A549 (cell line): Measurements from ENCODE around the gene GRK2. TPM values are rescaled to one million over a fixed set of nuclear protein-coding genes. Genes with fewer than 3 reads are reported as not detected.

Source experiments
- ATAC-seq, 2 experiments: fragments of 200-7000 bp in 1 of 2; fragments of >200 bp in 1 of 2; cut with Nextera tagmentation in 1 of 2; cut with Tn5 transposase in 1 of 2; 3 replicates each; pipeline versions ENCODE4 v1.8.0 to v1.9.1; 2018 to 2020; ENCODE audit warnings: mild to moderate bottlenecking in 1 of 2, moderate library complexity in 1 of 2
- CTCF ChIA-PET: fragments of 300-600 bp; sonication (Branson Sonifier 250); formaldehyde crosslinking; extraction: SDS; loops from one replicate; lab custom pipeline; 2021; ENCODE audit warnings: antibody characterized with exemption, inconsistent platforms; lab: Yijun Ruan, JAX
- POLR2A ChIA-PET: fragments of 350-600 bp; formaldehyde crosslinking; extraction: SDS; loops from one replicate; lab custom pipeline; 2021; ENCODE audit warnings: antibody characterized with exemption, inconsistent platforms; lab: Yijun Ruan, JAX
- DNase-seq, 2 experiments: peaks; one replicate each; pipeline versions ENCODE4 v3.0.0 to v3.0.0-alpha.2; 2011 to 2016; ENCODE audit warnings: low read depth in 1 of 2, low spot score in 1 of 2
- FAIRE-seq: peaks from 2 replicates; lab custom pipeline; 2011; peaks lifted over from hg19 to GRCh38; lab: Jason Lieb, UNC
- H3K27ac ChIP-seq, 2 experiments: fragments of >200 bp; sonication (Bioruptor Twin); formaldehyde crosslinking; 3 replicates each; pipeline ENCODE4 v1.5.1; 2016 to 2017
- H3K4me1 ChIP-seq: fragments of >200 bp; sonication (Bioruptor Twin); formaldehyde crosslinking; 3 replicates; pipeline ENCODE4 v1.6.1; 2016
- H3K4me2 ChIP-seq: fragments of >200 bp; sonication (Bioruptor Twin); formaldehyde crosslinking; 3 replicates; pipeline ENCODE4 v1.6.1; 2016
- H3K4me3 ChIP-seq: fragments of >200 bp; sonication (Bioruptor Twin); formaldehyde crosslinking; 3 replicates; pipeline ENCODE4 v1.5.1; 2016
- H3K9me3 ChIP-seq: fragments of >200 bp; sonication (Bioruptor Twin); formaldehyde crosslinking; 3 replicates; pipeline ENCODE4 v1.6.1; 2016
- BHLHE40 ChIP-seq: IDR thresholded peaks from 2 replicates; pipeline ENCODE4 v1.6.1; 2012; ENCODE audit warnings: low read depth, low read length, inconsistent platforms
- CEBPB ChIP-seq, 2 experiments: fragments of >200 bp in 1 of 2; sonication (Bioruptor Twin) in 1 of 2; formaldehyde crosslinking in 1 of 2; IDR thresholded peaks; 2 replicates each; pipeline ENCODE4 v1.6.1; 2012 to 2016
- FOXS1 ChIP-seq: fragments of 250-450 bp; sonication (Bioruptor Pico); IDR thresholded peaks from 2 replicates; pipeline ENCODE4 v1.5.0; 2020; ENCODE audit warnings: mild to moderate bottlenecking, moderate library complexity
- HOXB13 ChIP-seq: fragments of 250-450 bp; sonication (Bioruptor Pico); IDR thresholded peaks from 2 replicates; pipeline ENCODE4 v1.5.0; 2020; ENCODE audit warnings: low read depth, mild to moderate bottlenecking, moderate library complexity
- HOXB5 ChIP-seq: fragments of 250-450 bp; sonication (Bioruptor Pico); IDR thresholded peaks from 2 replicates; pipeline ENCODE4 v1.5.0; 2020; ENCODE audit warnings: mild to moderate bottlenecking, moderate library complexity
- JUN ChIP-seq, 2 experiments: fragments of >200 bp; sonication (Bioruptor Twin); formaldehyde crosslinking; IDR thresholded peaks; 2 replicates in 1 of 2; 3 replicates in 1 of 2; pipeline ENCODE4 v1.6.1; 2016 to 2017
- KDM1A ChIP-seq: fragments of 200-600 bp; sonication (generic); IDR thresholded peaks from 2 replicates; pipeline ENCODE4 v1.6.1; 2016; ENCODE audit warnings: low read depth, mild to moderate bottlenecking
- MAFK ChIP-seq: fragments of 450-650 bp; IDR thresholded peaks from 2 replicates; pipeline ENCODE4 v1.6.1; 2014; ENCODE audit not compliant: partially characterized antibody
- NFE2L2 ChIP-seq: fragments of 150-350 bp; conservative IDR thresholded peaks from 2 replicates; pipeline ENCODE4 v1.6.1; 2014; ENCODE audit warnings: low read length
- POLR2AphosphoS2 ChIP-seq: conservative IDR thresholded peaks from 2 replicates; pipeline ENCODE4 v1.6.1; 2012; ENCODE audit warnings: low read length, improper control_type of control experiment, inconsistent platforms
- RAD21 ChIP-seq, 2 experiments: fragments of >200 bp in 1 of 2; sonication (Bioruptor Twin) in 1 of 2; formaldehyde crosslinking in 1 of 2; IDR thresholded peaks in 1 of 2; conservative IDR thresholded peaks in 1 of 2; 2 replicates in 1 of 2; 3 replicates in 1 of 2; pipeline ENCODE4 v1.6.1; 2012 to 2018; ENCODE audit warnings: inconsistent platforms in 1 of 2
- RARB ChIP-seq: fragments of 250-450 bp; sonication (Bioruptor Pico); IDR thresholded peaks from 2 replicates; pipeline ENCODE4 v1.8.0; 2021; ENCODE audit warnings: mild to moderate bottlenecking, moderate library complexity
- RCOR1 ChIP-seq: fragments of 150-350 bp; IDR thresholded peaks from 2 replicates; pipeline ENCODE4 v1.6.1; 2014; ENCODE audit warnings: antibody characterized with exemption, low read length, low read depth
- SMC3 ChIP-seq: fragments of >200 bp; sonication (Bioruptor Twin); formaldehyde crosslinking; IDR thresholded peaks from 3 replicates; pipeline ENCODE4 v1.6.1; 2018; ENCODE audit warnings: inconsistent platforms
- SREBF2 ChIP-seq: fragments of 450-650 bp; IDR thresholded peaks from 2 replicates; pipeline ENCODE4 v1.6.1; 2014; ENCODE audit warnings: mild to moderate bottlenecking, moderate library complexity
- TFCP2L1 ChIP-seq: fragments of 250-450 bp; sonication (Bioruptor Pico); IDR thresholded peaks from 2 replicates; pipeline ENCODE4 v1.5.0; 2021; ENCODE audit warnings: mild to moderate bottlenecking
- ZSCAN20 ChIP-seq: fragments of 250-450 bp; sonication (Bioruptor Pico); IDR thresholded peaks from 2 replicates; pipeline ENCODE4 v1.8.0; 2022; ENCODE audit warnings: mild to moderate bottlenecking, moderate library complexity
- WGBS: methylation state at CpG from one replicate; pipeline ENCODE4 v1.1.6; 2017; ENCODE audit errors: missing lambda C conversion rate; 5-methylcytosine and 5-hydroxymethylcytosine counted together
- polyA plus RNA-seq, 4 experiments: library from polyadenylated mRNA; depleted of rRNA in 3 of 4; stranded (reverse); fragments of >200 nt; fragmentation: RNase III in 1 of 4; extraction: RNeasy Plus Mini Kit Qiagen cat#74134 plus additional on column Dnase treatment in 1 of 4; gene quantifications; 2 replicates in 3 of 4; 3 replicates in 1 of 4; pipeline ENCODE4 v1.2.3, GENCODE V29; 2011 to 2017
- TF ChIP-seq, protein P1 (sequence below): IDR thresholded peaks from 2 replicates; pipeline ENCODE4 v1.6.1; 2012; ENCODE audit warnings: low read depth, borderline replicate concordance
- TF ChIP-seq, protein P2 (sequence below): fragments of >200 bp; sonication (Bioruptor Twin); formaldehyde crosslinking; IDR thresholded peaks from 3 replicates; pipeline ENCODE4 v1.5.1; 2016
- TF ChIP-seq, protein P3 (sequence below): fragments of 150-350 bp; IDR thresholded peaks from 2 replicates; pipeline ENCODE4 v1.6.1; 2014; ENCODE audit warnings: low read depth, mild to moderate bottlenecking, low read length
- TF ChIP-seq, protein P4 (sequence below): fragments of 200-600 bp; sonication (generic); IDR thresholded peaks from 2 replicates; pipeline ENCODE4 v1.6.1; 2016; ENCODE audit warnings: antibody characterized with exemption, mild to moderate bottlenecking, moderate library complexity

GRK2 gene
- polyA plus RNA-seq, 2 of the 4 experiments (the other 2 are of a cell fraction): 20.5 to 29.7 TPM

DNA sequence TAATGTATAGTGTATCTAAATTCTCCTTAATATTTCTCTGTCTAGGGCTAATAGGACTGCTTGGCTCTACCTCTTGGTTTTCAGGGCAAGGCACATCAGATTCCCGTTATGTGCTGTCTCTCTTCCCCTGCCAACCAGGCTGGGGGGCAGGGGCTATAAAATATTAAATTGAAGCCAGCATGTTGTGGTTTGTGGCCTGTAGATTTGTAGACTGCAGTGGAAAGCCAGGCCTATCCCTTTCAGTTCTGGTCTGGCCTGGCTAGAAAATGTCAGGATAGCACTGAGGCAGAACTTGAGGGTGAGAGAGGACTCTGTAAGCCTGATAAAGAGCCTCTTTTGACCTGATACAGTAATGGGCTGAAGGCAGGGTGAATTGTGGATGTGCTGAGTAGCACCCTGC is 14.4 kb upstream of the GRK2 start:
- no peak for FAIRE-seq
- CTCF ChIA-PET: interaction anchor here (1.5 to 5.9 kb wide), 8 partner anchors 8 to 171 kb away, joined by 3 to 90 read pairs (median 12); no protein-coding TSS in a partner anchor
- no peak overlapping the region for H3K27ac ChIP-seq
- TF ChIP-seq SREBF2 (no peak), CEBPB (IDR thresholded peaks at IDR 0.05) (no peak), SMC3 (no peak), KDM1A (no peak), RARB (CRISPR knock-in tag) (no peak), RCOR1 (no peak), JUN (IDR thresholded peaks at IDR 0.05) (no peak), HOXB5 (CRISPR knock-in tag) (no peak)
- TF ChIP-seq, protein P1, sequence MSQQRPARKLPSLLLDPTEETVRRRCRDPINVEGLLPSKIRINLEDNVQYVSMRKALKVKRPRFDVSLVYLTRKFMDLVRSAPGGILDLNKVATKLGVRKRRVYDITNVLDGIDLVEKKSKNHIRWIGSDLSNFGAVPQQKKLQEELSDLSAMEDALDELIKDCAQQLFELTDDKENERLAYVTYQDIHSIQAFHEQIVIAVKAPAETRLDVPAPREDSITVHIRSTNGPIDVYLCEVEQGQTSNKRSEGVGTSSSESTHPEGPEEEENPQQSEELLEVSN: no peak
- TF ChIP-seq, all 56 proteins: peak for 0
- WGBS: 95% methylated on average over 1 of the region's 1 CpG
- POLR2A ChIA-PET: no interaction called here
- Histone ChIP-seq H3K9me3 (no peaks in the 10 kb centered on the region), H3K4me2 (no peak overlapping the region), H3K4me1 (0 out of 3 replicates have a peak, but pooled peaks cover 3% of the 10 kb centered on the region), H3K4me3 (no peak overlapping the region)
- ATAC-seq (no peak), DNase-seq (no peak)

DNA sequence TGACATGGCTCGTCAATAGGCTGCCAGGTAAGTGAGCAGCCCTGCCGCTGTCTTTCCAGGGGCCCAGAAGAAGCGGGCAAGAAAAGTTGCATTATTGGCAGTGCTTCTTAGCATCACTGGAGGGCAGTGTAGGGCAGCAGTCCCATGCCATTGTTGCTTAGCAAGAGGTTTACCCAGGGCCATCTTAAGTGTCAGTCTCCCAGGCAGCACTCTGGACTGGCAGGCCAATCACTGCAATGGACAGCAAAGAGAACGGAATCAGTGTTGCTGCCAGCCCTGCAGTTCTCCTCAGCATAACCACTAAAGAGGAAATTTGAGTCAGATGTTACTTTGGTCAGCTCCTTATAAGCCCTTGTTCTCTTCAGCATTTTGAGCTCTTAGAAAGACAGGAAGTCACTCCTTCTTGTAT is 13.4 kb upstream of the GRK2 start:
- H3K27ac ChIP-seq: no peak overlapping the region
- POLR2A ChIA-PET: interaction anchor here (1.2 kb wide), 1 partner anchor 13 kb away, joined by 7 read pairs; no protein-coding TSS in a partner anchor

DNA sequence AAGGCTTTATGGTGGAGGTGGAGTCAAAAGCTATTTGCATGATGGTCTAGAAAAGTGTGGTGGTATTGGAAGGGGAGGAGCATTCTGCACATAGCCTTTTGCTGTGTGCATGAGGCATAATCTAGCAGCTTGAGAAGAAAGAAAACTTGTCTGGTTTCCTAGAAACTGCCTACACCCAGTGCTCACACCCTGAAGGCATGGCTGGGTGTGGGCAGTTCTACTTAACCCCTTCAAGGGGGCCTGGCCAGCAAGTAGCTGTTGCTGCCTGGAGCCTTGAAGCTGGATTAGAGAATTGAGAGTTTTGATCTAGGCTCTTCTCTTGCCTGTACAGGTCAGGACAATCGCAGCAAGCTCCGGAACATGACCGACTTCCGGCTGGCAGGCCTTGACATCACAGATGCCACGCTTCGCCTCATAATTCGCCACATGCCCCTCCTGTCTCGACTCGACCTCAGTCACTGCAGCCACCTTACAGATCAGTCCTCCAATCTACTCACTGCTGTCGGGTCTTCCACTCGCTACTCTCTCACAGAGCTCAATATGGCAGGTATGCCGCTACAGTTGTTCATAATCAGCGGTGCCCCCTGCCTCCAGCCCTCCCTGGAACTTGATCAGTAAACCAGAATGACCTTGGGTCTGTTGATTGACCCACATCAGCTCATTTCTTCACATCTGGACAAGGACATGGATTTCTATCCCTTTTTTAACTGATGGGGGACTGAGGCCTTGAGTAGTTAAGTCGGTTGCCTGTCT is 12.2 kb upstream of the GRK2 start:
- H3K9me3 ChIP-seq: no peaks in the 10 kb centered on the region
- POLR2A ChIA-PET: interaction anchor here (1.2 kb wide), 1 partner anchor 14 kb away, joined by 7 read pairs; no protein-coding TSS in a partner anchor
- no peak for ATAC-seq
- no peak overlapping the region for H3K4me2 ChIP-seq
- no peak overlapping the region for H3K27ac ChIP-seq
- FAIRE-seq: no peak
- DNase-seq: no peak
- TF ChIP-seq BHLHE40 (no peak), POLR2AphosphoS2 (no peak), MAFK (no peak), RARB (CRISPR knock-in tag) (no peak)
- no peak overlapping the region for H3K4me3 ChIP-seq
- H3K4me1 ChIP-seq: no peaks in the 10 kb centered on the region
- CTCF ChIA-PET: interaction anchor here (0.7 to 5.9 kb wide), 15 partner anchors 9 to 231 kb away, joined by 3 to 90 read pairs (median 4); partner anchors contain the start of gene SYT12
- WGBS: 90% methylated on average over 14 of the region's 14 CpGs

More for the DNA sequence above, 13.4 kb upstream of the GRK2 start:
- H3K4me2 ChIP-seq: no peak overlapping the region
- ATAC-seq (peak; percentile 75 to 82), DNase-seq (peak; percentile 49 to 80), FAIRE-seq (no peak)
- 91% methylated on average over 4 of the region's 4 CpGs for WGBS
- CTCF ChIA-PET: interaction anchor here (0.6 to 5.9 kb wide), 14 partner anchors 9 to 952 kb away, joined by 3 to 90 read pairs (median 4); no protein-coding TSS in a partner anchor
- no peak overlapping the region for H3K4me3 ChIP-seq
- H3K4me1 ChIP-seq: no peaks in the 10 kb centered on the region
- H3K9me3 ChIP-seq: no peaks in the 10 kb centered on the region
- TF ChIP-seq RAD21 (conservative IDR thresholded peaks at IDR 0.05 in 1 of 2, IDR thresholded peaks at IDR 0.05 in 1 of 2): peak; percentile 37 to 50; a peak in 4 of 5 replicates
- TF ChIP-seq, protein P2, sequence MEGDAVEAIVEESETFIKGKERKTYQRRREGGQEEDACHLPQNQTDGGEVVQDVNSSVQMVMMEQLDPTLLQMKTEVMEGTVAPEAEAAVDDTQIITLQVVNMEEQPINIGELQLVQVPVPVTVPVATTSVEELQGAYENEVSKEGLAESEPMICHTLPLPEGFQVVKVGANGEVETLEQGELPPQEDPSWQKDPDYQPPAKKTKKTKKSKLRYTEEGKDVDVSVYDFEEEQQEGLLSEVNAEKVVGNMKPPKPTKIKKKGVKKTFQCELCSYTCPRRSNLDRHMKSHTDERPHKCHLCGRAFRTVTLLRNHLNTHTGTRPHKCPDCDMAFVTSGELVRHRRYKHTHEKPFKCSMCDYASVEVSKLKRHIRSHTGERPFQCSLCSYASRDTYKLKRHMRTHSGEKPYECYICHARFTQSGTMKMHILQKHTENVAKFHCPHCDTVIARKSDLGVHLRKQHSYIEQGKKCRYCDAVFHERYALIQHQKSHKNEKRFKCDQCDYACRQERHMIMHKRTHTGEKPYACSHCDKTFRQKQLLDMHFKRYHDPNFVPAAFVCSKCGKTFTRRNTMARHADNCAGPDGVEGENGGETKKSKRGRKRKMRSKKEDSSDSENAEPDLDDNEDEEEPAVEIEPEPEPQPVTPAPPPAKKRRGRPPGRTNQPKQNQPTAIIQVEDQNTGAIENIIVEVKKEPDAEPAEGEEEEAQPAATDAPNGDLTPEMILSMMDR: peak; percentile 40
- peak; percentile 15 for TF ChIP-seq MAFK
- TF ChIP-seq SMC3: peak; percentile 30; the same call in 2 of the 3 replicates
- no peak for TF ChIP-seq POLR2AphosphoS2

DNA sequence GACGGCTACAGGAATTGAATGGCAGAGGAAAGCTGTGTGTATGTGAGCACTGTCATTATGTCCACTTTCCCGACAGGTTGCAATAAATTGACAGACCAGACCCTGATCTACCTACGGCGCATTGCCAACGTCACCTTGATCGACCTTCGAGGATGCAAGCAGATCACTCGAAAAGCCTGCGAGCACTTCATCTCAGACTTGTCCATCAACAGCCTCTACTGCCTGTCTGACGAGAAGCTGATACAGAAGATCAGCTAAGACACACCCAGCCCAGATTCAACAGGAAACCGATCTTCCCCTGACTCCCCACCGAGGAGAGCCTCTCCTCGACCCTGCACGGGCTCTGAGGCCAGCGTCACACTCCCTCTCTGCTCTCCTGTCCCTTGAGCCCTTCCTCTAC is 11.5 kb upstream of the GRK2 start:
- Histone ChIP-seq H3K4me2 (no peak overlapping the region), H3K4me3 (no peak overlapping the region), H3K9me3 (no peaks in the 10 kb centered on the region), H3K4me1 (no peaks in the 10 kb centered on the region), H3K27ac (no peak overlapping the region)
- no peak for ATAC-seq
- ChIA-PET CTCF (interaction anchor here (1.2 to 5.9 kb wide), 8 partner anchors 9 to 127 kb away, joined by 3 to 90 read pairs (median 9); no protein-coding TSS in a partner anchor), POLR2A (no interaction called here)
- no peak for DNase-seq
- WGBS: 94% methylated on average over 15 of the region's 15 CpGs
- no peak for FAIRE-seq
- TF ChIP-seq HOXB13 (no peak), BHLHE40 (no peak), FOXS1 (CRISPR knock-in tag) (no peak), SMC3 (no peak), NFE2L2 (no peak), ZSCAN20 (no peak), TFCP2L1 (CRISPR knock-in tag) (no peak)
- TF ChIP-seq, protein P3, sequence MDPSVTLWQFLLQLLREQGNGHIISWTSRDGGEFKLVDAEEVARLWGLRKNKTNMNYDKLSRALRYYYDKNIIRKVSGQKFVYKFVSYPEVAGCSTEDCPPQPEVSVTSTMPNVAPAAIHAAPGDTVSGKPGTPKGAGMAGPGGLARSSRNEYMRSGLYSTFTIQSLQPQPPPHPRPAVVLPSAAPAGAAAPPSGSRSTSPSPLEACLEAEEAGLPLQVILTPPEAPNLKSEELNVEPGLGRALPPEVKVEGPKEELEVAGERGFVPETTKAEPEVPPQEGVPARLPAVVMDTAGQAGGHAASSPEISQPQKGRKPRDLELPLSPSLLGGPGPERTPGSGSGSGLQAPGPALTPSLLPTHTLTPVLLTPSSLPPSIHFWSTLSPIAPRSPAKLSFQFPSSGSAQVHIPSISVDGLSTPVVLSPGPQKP: no peak
- TF ChIP-seq, protein P4, sequence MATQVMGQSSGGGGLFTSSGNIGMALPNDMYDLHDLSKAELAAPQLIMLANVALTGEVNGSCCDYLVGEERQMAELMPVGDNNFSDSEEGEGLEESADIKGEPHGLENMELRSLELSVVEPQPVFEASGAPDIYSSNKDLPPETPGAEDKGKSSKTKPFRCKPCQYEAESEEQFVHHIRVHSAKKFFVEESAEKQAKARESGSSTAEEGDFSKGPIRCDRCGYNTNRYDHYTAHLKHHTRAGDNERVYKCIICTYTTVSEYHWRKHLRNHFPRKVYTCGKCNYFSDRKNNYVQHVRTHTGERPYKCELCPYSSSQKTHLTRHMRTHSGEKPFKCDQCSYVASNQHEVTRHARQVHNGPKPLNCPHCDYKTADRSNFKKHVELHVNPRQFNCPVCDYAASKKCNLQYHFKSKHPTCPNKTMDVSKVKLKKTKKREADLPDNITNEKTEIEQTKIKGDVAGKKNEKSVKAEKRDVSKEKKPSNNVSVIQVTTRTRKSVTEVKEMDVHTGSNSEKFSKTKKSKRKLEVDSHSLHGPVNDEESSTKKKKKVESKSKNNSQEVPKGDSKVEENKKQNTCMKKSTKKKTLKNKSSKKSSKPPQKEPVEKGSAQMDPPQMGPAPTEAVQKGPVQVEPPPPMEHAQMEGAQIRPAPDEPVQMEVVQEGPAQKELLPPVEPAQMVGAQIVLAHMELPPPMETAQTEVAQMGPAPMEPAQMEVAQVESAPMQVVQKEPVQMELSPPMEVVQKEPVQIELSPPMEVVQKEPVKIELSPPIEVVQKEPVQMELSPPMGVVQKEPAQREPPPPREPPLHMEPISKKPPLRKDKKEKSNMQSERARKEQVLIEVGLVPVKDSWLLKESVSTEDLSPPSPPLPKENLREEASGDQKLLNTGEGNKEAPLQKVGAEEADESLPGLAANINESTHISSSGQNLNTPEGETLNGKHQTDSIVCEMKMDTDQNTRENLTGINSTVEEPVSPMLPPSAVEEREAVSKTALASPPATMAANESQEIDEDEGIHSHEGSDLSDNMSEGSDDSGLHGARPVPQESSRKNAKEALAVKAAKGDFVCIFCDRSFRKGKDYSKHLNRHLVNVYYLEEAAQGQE: no peak
